Amygdala (tissue), 56 donors: ENCODE data around the gene C2CD2.
"Not testable (repeated sequence)": the region's sequence is repeated elsewhere in the genome, so short reads cannot be mapped to it uniquely, and the experiment has no call there.

ENCODE experiments used
- DNase-seq, 56 donors: peaks; one replicate each; lab custom pipeline; 2025; lab: John Stamatoyannopoulos, UW

C2CD2 gene

DNA sequence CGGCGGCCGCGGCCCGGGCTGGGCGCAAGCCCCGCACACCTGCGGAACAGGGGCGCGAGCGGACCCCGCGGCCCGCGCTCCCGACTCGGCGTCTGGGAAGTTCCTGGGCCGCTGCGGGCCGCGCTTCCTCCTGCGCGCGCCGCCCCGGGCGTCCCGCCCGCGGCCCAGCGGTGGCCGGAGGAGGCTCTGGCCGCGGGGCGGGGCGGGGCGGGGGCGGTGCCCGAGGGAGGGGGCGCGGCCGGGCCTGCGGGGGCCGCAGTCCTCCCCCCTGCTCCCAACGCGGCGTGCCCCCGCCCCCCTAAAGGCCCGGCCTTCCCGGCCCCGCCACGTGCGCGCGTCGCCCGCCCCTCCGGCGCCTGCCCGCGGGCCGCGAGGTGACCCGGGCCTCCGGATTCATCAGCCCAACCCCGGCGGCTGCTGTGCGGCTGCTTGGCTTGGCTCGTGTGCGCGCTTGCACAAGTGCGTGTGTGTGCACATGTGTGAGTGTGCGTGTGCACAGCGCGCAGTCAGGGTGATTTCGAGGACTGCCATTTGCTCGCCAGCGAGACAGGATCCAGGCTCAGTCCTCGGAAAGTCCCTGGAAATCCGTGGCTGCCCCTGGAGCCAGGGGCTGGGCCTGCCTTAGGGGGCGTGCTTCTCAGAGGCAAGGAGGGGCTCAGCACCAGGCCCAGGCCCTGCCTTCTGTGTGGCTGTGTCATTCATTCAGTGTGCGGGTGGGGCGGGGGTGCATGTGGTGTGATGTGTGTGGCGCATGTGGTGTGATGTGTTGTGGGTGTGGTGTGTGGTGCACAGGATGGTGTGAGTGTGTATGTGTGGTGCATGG, at the start of gene C2CD2:
TSS of gene C2CD2 (minus strand) at position 188 of the 823 bp plus-strand sequence. CDS start 370 bp downstream, outside the sequence.
- DNase-seq = peak in 12 of 56 donors; percentile 6 to 58 (median 41)

DNA sequence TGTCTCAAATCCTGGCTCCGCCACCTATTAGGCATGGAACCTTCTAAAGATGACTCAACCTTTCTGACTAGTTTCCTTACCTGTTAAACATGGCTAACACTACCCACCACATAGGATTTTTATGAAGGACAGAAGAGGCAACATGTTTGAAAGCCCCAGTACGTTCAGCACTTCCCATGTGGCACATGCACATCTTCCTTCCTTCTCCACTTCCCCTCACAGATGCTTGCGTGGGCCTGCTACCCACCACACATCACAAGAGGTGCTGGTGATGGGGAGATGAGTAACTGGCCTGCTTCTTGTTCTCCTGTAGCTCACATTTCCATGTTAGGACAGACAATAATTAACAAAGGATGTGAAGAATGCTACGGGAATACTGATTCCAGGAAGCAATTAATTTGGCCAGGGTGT, 49.2 kb upstream of the C2CD2 start:
- peak in 1 of 56 donors; percentile 16 for DNase-seq

DNA sequence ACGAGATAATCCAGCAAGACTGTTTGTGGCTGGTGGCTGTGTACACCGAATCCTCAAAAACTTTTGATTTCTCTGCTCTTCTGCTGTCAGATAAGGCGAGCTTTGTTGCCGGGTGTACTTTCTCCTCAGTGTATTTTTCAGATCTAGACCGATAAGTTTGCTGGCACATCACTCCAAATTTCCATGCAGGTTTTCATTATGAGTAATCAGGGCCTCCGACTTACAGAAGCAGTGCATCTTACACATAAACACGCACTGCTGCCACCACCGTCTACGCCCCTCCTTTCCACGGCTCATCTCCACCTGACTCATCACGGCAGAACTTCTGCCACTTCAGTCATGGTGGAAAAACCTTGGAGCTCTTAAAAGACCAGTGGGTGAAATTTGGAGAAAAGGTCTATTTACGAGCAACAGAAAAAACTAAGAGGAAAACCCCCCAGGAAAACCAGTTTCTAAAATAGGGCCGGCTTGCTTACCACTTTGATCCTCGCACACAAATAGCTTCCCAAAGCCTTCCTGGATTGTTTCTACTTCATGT, 48.7 kb upstream of the C2CD2 start:
- peak in 2 of 56 donors; percentile 13 to 33 for DNase-seq

DNA sequence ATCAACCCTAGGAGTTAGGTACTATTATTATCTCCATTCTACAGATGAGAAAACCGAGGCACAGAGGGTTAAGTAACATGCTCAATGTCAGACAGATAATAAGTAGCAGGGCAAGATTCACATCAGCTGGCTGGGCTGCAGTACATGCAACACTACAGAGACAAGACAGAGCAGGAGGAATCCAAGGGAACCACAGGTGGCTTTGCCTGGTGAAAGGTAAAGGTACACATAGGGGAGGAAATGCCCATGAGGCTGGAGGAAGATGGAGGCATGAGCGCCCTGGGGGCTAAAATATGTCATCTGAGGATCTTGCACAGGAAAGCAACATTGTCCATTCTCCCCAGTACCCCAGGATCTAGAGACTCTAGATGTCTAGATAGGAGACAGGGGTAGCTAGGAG, 48.0 kb upstream of the C2CD2 start:
- DNase-seq = no peak

DNA sequence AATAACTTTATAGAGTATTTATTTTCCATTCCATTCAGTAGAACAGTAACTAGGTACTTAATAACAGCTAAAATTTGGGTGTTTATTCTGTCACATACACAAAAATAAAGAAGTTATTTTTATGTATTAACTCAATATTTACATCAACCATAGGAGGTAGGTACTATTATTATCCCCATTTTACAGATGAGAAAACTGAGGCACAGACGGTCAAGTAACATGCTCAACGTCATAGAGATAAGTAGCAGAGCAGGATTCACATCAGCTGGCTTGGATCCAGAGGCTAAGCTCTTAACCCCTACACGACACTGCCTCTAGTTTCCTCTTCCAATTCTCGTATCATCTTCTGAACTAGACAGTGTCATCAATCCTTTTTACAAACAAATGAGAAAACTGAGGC, 47.1 kb upstream of the C2CD2 start:
- DNase-seq = no peak

DNA sequence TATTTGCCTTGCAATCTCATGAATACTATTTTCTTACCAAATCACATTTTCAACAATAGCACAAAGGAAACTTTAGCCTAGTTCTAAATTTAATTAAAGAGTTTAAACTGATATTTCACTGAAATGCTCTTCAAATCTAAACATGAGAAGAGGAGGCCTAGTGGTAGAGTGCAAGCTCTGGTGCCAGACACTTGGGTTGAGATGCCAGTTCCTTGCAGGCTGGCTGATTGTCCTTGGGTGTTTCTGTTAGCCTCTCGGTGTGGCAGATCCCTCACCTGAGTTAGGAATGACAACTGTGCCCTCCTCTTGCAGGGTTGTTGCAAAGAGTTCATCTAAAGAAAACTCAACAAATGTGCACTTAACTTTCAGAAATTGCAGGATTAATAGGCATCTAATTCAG, 43.8 kb upstream of the C2CD2 start:
- no peak for DNase-seq

DNA sequence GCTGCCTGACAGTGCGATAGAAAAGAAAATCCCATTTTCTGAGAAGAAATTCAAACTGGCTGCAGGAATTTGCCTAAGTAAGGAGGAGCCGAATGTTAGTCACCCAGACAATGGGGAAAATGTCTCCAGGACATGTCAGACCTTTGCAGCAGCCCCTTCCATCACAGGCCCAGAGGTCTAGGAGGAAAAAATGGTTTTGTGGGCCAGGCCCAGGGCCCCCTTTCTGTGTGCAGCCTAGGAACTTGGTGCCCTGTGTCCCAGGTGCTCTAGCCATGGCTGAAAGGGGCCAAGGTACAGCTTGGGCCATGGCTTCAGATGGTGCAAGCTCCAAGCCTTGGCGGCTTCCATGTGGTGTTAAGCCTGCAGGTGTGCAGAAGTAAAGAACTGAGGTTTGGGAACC, 41.8 kb upstream of the C2CD2 start:
- DNase-seq = no peak

DNA sequence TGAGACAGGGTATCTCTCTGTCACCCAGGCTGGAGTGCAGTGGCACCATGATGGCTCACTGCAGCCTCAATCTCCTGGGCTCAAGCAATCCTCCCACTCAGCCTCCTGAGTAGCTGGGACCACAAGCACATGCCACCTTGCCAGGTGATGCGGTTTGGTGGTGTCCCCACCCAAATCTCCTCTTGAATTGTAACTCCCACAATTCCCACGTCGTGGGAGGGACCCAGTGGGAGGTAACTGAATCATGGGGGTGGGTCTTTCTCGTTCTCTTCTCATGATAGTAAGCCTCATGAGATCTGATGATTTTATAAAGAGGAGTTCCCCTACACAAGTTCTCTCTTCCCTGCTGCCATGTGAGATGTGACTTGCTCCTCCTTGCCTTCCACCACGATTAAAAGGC, 40.8 kb upstream of the C2CD2 start:
- DNase-seq = not testable (repeated sequence)

DNA sequence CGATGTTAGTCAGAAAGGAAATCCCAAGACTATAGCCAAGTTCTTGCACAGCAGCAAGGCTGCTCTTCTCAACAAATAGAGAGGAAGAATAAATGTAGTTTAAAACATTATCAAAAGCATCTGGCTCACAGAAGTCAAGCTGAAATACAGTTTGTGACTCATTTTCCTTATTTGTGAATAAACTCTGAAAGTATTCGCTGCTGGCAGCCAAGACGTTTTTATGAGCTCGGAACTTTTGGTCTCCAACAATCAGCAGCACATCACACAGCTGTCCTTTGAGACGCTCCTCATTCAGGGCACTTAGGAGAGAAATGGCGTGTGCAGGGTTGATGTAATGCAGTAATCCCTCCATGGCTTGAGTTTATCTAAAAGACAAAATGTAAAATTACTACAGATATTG, 39.9 kb upstream of the C2CD2 start:
- no peak for DNase-seq

DNA sequence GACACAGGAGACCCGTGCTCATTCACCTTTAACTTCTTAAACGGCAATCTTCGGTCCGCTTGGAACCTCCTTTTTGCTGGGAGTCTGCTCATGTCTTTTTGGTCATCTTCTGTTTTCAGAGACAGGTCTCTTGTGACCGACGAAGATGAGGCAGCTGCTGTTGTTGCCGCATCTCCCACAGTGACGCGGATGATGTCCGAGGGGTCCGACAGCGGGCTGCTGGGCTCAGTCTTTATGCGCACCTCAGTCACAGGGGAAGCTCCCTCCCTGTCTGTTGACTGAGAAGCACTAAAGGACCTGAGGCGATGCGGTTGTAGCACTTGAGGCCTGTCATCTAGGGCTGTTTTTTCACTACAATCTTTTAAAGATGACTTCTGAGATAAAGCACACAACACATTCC, 38.8 kb upstream of the C2CD2 start:
- DNase-seq = no peak

DNA sequence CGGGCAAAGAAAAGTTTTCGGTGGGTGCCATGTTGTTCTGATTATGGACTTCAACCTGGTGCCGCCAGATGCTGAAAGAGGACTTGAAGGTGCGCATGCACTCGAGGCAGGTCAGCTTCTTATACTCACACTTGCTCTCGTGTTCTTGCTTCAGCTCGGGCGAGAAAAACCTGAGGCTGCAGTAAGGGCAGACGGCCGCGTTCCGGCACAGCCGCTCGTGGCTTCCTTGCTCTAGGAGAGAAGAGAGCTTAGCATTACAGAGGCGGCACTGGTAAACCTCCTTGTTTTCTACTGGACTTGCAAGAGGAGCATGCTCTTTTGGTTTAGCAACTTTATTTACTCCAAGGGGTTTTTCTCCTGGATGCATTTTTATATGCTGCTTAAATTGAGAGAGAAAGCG, 37.8 kb upstream of the C2CD2 start:
- DNase-seq = no peak

DNA sequence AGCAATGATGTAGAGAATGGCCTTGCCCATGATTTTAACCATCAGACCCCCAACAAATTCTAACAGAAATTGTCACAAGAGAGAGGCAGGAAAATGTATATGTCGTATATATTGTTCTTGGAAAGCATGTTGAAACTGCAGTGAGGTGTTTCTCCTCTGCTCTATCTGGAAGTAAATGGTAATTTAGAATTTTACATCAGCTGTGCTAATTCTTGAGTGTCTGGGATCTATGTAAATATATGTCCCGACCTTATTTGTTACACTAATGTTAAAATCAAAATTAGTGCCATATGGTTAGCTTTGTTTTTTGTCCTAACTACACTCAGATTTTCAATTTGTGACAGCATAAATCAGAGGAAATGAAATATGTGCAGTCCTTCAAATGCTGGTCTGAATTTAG, 35.9 kb upstream of the C2CD2 start:
- DNase-seq = no peak

DNA sequence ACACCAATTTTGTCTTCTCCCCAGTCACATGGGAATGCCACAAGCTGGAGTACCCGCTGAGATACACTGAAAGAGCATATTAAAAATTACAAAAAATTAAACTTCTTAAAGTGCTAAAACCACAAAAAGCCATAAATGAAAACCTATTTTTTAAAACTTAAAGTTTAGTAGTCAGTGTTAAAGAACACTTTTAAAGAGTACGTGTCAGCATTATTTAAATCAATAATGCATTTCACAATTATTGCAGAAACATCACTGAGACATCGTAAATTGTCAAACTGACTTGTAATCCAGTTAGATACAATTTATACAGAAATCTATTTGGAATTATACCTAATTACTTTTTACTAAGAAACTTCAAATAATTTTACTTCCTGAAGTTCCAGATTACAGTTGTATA, 33.5 kb upstream of the C2CD2 start:
- DNase-seq = no peak

DNA sequence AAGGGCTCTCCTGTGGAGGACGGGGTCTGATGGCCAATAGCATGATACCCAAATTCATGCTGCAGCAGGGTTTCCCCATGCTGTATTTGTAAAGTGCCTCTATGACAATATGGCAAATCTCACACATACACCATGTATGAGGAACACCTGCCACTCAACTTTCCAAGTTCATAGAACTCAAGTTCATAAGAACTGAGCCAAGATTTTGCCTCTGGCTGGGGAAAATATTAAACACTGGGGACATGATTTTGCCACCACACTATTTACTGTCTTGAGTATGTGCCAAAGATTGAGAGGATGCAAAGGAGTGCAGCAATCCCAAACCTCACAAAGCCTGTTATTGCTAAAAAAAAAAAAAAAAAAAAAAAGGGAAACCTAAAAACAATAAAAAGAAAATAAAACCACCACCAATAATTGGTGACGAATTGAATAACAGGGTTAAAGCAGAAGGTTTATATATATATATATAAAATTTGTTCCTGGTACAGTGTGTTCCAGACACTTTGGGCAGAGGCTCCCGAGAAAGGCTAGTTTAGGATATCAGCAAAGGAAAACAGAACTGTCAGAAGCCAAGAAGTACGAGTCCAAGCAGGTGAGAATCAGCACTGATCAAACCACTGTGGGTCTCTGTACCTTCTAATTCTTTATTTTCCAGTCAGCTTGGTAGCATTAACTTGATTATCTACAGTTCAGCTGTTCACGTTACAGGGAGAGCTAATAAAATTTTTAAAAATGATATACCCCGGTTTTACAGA, 32.0 kb upstream of the C2CD2 start:
- DNase-seq = no peak

DNA sequence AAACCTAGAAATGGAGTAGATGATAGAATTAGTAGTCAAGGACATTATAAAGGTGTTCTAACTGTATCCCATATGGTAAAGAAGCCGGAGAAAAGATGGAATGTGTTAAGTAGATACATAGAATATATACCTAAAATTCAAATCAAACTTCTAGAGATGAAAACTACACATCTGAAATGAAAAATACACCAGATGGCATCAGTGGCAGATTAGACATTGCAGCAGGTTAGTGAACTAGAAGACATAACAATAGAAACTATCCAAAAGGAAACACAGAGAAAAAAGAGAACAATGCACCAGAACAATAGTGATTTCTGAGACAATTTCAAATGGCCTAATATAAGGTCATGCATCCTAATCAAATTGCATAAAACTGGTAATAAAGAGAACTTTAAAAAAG, 29.4 kb upstream of the C2CD2 start:
- DNase-seq = no peak

DNA sequence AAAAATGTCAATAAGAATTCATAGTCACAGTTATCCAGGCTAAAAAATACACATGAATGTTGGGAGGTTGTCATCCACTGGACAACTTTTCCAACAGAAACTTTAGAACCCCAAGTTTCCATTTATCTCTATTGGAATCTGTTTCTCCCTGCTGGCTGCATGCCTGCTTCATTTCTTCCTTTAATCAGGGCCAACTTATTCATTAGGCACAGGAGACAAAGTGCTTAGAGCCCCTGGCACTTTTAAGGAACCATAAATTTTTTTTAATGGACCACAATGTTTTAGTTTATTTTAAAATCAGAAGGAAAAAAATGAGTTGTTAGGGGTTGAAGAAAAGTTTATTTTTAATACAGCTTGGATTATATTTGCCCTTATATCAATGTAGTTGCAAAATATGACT, 26.7 kb upstream of the C2CD2 start:
- DNase-seq = no peak

DNA sequence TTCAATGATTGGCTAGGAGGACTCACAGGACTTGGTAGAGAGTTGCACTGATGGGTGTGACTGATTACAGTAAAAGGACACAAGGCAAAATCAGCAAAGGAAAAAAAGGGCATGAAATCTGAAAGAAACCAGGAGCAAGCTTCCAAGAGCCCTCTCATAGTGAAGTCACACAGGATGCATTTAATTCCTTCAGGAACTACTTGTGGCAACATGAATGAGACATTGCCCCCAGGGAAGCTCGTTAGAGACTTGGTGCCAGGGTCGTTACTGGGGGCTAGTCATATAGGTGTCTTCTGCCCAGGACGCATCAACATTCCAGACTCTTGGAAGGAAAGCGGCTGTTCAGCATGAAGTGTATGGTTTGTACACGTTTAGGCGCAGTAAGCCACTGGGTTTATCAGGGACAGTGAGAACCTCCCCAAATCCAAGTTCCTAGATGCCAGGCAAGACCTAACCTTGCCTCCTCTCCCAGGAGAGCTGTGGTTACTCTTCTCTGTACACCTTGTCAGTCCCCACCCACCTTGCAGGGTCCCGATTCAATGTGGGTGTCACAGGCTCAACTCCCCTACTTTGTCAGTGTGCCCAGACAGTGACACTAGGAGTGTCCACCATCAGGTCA, 26.0 kb upstream of the C2CD2 start:
- no peak for DNase-seq

DNA sequence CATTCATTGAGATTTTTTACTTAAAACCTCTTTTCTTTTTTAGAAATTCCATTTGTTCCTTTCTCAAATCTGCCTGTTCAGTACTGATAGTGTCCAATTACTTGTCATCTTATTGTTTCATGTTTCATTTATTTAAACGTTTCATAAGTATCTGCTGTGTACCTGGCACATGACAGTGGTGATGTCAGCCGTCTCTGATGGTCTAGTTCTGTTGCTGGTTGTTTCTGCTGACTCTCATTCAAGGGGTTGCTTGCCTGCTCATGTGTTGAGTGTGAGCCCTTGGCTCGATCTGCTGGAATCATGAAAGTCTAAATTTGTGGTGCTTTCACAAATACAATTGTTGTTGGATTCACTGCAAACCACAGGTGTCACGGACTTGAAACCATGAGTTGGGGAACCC, 25.5 kb upstream of the C2CD2 start:
- no peak for DNase-seq

DNA sequence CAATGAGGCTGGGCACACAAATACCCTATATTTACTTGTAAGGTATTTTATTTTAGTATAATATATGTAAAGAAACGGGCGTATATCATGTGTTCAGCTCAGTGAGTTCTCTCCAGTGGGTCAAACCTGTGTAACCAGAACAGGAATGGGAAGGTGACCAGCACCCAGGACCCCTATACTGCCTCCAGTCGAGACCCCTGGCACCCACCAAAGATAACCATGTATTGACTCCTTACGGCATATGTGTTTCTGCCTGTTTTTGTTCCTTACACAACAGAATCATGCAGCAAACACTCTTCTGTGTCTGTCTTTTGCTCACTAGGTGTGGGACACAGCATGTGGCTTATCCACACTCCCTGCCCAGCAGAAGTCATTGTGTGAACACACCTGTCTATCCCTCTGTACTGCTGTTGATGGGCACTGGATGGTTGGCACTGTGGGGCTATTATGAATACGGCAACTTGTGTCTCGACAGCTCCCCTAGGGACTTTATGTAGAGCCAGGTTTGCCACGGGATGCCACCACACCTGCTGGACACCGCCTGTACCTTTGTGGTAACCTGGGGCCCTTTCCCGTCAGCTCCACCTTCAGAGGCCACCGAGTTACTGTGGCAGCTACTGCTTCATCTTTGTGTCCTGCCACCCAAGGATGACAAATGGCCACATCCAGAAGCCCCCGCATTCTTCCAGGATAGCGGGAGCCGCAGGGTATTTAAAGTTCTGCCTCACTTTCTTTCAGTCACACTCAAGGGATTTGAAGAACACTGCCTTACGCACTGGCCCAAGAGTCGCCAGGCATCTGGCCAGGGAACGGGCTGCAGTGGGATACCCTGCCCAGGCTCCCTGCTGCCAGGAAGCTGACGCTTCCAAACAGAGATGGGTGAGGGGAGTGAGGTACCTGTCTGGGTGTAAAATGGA, 23.5 kb upstream of the C2CD2 start:
- DNase-seq = no peak

DNA sequence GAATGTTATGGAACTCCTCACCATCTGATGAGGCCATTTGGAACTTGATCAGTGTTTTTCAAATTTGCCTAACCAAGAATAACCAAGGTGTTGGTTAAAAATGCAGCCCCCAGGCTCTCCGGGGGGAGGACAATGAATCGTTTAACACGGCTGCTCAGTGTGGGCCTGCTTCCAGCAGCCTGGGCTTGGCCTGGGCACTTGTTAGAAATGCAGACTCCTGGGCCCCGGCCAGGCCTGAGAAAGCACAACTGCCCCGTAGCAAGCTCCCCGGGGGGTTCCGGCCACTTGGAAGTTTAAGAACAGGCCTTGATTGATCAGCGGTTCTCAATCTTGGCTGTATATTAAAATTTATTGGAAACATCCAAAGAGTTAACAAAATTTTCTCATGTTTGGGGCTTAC, 22.8 kb upstream of the C2CD2 start:
- no peak for DNase-seq
